WERI-Rb-1 (cell line): ENCODE results near the gene IFNAR2.

Source experiments
- DNase-seq: peaks from one replicate; pipeline ENCODE4 v3.0.0-alpha.2; 2020
- H3K27ac ChIP-seq: fragments of 250-450 bp; sonication (Bioruptor Pico); 2 replicates; pipeline ENCODE4 v1.5.1; 2020; ENCODE audit warnings: mild to moderate bottlenecking, moderate library complexity
- H3K27me3 ChIP-seq: fragments of 250-450 bp; sonication (Bioruptor Pico); 2 replicates; pipeline ENCODE4 v1.5.1; 2021; ENCODE audit warnings: mild to moderate bottlenecking, low read depth, moderate library complexity; ENCODE audit not compliant: insufficient read depth, severe bottlenecking
- H3K36me3 ChIP-seq: fragments of 250-450 bp; sonication (Bioruptor Pico); 2 replicates; pipeline ENCODE4 v1.5.1; 2020; ENCODE audit warnings: mild to moderate bottlenecking, moderate library complexity
- H3K4me3 ChIP-seq: 2 replicates; pipeline ENCODE4 v1.5.1; 2011; ENCODE audit warnings: low read depth, mild to moderate bottlenecking, control low read depth, low read length
- H3K9me3 ChIP-seq: fragments of 250-450 bp; sonication (Bioruptor Pico); 2 replicates; pipeline ENCODE4 v1.5.1; 2021; ENCODE audit warnings: mild to moderate bottlenecking, moderate library complexity; ENCODE audit not compliant: severe bottlenecking
- TF ChIP-seq, protein P1 (sequence below): IDR thresholded peaks from 2 replicates; pipeline ENCODE4 v1.5.1; 2011; ENCODE audit warnings: low read depth, mild to moderate bottlenecking, control low read depth, inconsistent platforms, low read length

IFNAR2 gene

DNA sequence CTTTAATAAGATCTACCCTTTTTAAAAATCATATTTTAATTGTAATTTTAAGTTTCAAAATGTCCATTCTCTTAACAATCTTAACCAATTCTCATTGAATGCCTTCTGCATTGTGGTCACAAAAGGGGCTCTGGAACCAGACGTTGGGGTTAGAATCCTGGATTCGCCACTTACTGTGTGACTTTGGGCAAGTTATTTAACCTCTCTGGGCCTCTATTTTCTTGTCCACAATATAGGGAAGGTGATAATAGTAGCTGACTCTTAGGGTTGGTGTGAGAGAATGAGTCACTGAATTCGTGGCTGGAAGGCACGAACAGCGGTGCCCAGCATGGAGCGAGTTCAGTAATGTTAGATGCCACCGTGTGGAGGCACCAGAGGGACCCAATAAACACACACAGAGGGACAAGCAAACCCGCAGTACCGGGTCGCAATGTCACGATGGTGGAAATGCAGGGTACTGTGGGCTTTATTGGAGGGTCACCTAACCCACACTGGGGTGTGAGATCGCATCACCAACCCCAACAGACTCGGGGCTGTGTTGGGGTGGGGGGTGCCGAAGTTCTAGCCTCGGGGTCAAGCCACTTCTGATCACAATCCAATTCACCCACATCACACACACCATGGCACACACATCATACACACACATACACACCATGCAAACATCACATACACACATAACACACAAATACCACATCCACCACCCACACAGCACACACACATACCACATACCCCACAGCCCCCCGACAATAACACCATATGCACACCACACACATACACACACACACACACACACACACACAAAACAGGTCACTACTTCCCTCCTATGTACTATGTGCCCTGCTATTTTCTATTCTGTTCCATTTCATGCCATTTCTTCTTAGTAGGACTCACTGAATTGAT lies 27.0 kb upstream of the IFNAR2 start:
- no peak for DNase-seq
- H3K36me3 ChIP-seq = no peaks in the 10 kb centered on the region
- no peak overlapping the region for H3K4me3 ChIP-seq
- H3K27me3 ChIP-seq = no peaks in the 10 kb centered on the region
- no peaks in the 10 kb centered on the region for H3K9me3 ChIP-seq
- TF ChIP-seq, protein P1, sequence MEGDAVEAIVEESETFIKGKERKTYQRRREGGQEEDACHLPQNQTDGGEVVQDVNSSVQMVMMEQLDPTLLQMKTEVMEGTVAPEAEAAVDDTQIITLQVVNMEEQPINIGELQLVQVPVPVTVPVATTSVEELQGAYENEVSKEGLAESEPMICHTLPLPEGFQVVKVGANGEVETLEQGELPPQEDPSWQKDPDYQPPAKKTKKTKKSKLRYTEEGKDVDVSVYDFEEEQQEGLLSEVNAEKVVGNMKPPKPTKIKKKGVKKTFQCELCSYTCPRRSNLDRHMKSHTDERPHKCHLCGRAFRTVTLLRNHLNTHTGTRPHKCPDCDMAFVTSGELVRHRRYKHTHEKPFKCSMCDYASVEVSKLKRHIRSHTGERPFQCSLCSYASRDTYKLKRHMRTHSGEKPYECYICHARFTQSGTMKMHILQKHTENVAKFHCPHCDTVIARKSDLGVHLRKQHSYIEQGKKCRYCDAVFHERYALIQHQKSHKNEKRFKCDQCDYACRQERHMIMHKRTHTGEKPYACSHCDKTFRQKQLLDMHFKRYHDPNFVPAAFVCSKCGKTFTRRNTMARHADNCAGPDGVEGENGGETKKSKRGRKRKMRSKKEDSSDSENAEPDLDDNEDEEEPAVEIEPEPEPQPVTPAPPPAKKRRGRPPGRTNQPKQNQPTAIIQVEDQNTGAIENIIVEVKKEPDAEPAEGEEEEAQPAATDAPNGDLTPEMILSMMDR = no peak
- H3K27ac ChIP-seq = no peak overlapping the region

DNA sequence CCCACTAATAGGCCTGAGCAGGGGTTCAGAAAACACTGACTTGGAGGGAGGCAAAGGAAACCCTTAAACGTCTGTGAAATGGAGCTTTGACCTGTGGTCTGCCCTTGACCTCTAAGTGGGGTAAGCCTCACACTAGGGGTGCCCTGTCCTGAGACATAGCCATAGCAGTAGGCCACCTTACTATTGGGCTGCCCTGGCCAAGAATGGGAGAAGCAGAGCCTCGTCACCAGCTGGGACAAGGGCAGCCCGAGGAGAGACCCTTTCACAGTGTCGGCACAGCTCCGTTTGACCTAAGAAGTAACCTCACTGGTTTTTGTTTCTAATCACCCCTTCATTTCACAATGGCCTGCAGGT lies 26.4 kb upstream of the IFNAR2 start:
- H3K4me3 ChIP-seq = no peak overlapping the region
- TF ChIP-seq, protein P1 = no peak
- peaks cover 4% of the 10 kb centered on the region for H3K9me3 ChIP-seq
- no peak overlapping the region for H3K27ac ChIP-seq
- H3K36me3 ChIP-seq = no peaks in the 10 kb centered on the region
- DNase-seq = no peak
- no peaks in the 10 kb centered on the region for H3K27me3 ChIP-seq

DNA sequence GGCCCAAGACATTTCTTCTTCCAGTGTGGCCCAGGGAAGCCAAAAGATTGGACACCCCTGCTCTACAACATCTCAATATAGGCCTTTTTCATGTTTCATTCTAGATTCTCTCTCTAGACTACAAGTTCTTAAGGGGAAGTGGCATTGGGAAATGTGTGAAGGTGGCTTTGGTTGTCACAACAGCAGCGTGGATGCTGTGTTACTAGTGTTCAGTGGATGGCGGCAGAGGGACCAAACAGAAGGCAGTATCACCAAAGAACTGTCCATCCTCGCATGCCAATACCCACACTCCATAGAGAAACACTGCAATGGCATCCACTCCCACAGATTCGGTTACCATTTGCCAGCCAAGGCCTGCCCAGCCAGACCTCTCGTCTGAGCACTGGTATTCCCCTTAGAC lies 24.3 kb upstream of the IFNAR2 start:
- no peaks in the 10 kb centered on the region for H3K27me3 ChIP-seq
- H3K9me3 ChIP-seq = peaks cover 8% of the 10 kb centered on the region
- no peak overlapping the region for H3K4me3 ChIP-seq
- no peaks in the 10 kb centered on the region for H3K36me3 ChIP-seq
- no peak overlapping the region for H3K27ac ChIP-seq
- TF ChIP-seq, protein P1 = peak; percentile 9; the same call in 1 of the 2 replicates
- DNase-seq = no peak

DNA sequence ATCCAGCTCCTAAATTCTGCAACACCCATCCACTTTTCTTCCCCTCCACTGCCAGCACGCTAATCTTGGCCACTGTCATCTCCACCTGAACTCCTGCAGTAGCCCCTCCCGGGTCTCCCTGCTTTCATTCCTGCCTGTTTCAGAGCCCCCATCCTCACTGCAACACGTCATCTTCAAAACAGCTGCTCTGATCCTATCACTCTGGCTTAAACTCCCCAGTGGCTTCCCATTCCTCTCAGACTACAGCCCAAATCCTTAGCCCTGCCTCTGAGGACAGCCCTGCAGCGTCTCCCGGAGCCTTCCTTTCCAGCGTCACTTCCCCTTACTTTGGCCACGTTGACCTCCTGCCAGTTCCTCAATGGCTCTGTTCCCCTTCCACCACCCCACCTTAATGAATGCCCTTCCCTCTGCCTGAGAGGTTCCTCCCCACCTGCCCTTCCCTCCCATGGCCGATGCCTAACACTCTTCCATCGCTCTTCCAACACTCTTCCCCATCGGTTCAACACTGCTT lies 22.9 kb upstream of the IFNAR2 start:
- H3K4me3 ChIP-seq = no peak overlapping the region
- H3K27ac ChIP-seq = no peak overlapping the region
- no peaks in the 10 kb centered on the region for H3K36me3 ChIP-seq
- no peaks in the 10 kb centered on the region for H3K27me3 ChIP-seq
- H3K9me3 ChIP-seq = peaks cover 8% of the 10 kb centered on the region
- DNase-seq = no peak
- TF ChIP-seq, protein P1 = no peak

DNA sequence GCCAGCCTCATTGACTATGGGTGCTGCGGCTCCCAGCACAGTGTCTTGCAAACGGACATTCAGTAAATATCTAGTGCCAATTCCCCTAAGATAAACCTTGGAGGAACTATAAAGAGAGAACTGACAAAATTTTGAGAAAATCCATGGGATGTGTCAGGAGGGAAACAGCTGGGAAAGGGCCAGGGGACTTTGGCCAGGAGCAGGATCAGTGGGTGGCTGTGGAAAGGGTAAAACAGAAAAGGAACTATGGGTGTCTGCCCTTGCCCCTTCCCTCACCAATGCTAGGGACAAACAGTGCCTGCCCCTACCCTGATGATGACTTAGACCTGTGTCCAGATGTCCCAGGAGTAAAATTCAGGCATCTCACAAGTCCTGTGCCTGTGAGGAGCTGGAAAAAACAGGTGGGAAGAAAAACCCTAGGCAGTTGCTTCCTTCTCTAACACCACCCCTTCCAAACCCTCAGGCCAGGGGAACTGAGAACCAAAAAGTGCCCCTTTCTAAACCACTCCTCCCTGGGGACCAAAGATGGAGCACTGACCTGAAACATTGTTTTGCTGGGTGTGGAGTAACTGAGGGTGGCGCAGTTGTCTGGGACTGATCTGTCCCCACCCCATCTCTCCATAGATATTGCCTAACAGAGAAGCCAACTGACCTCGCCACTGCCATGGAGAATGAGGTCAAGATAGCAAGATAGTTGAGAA lies 22.1 kb upstream of the IFNAR2 start:
- Histone ChIP-seq H3K27me3 (no peaks in the 10 kb centered on the region), H3K36me3 (no peaks in the 10 kb centered on the region), H3K27ac (no peak overlapping the region), H3K9me3 (peaks cover 8% of the 10 kb centered on the region), H3K4me3 (no peak overlapping the region)
- TF ChIP-seq, protein P1 = no peak
- DNase-seq = no peak
